DMS53 treated with DMSO at 0.1 percent for 48 hours (cell line): ENCODE data around the gene PNMA8A.

Source experiments
- DNase-seq: peaks from one replicate; lab custom pipeline; 2025; ENCODE audit not compliant: unreplicated experiment; lab: John Stamatoyannopoulos, UW

The PNMA8A gene

GRCh38 chr19:46431824-46432223 lies 39.5 kb downstream of the PNMA8A start:
- DNase-seq: no peak

GRCh38 chr19:46429999-46430398 lies 41.4 kb downstream of the PNMA8A start:
- DNase-seq: no peak

GRCh38 chr19:46428239-46429135 lies 42.9 kb downstream of the PNMA8A start, which contains the start of gene PNMA8C:
Gene PNMA8C, minus strand, starts transcription at chr19:46428936. Its CDS starts 577 bp downstream, at chr19:46428359.
- DNase-seq: peak; percentile 22

GRCh38 chr19:46427518-46428045 lies 43.8 kb downstream of the PNMA8A start:
- DNase-seq: no peak

- peak; percentile 40 for DNase-seq
Observed at GRCh38 chr19:46426506-46427162, 44.7 kb downstream of the PNMA8A start.

GRCh38 chr19:46426035-46426505 lies 45.3 kb downstream of the PNMA8A start:
- DNase-seq: peak; percentile 2

GRCh38 chr19:46423188-46423587 lies 48.2 kb downstream of the PNMA8A start:
- DNase-seq: no peak

- DNase-seq: no peak
Observed at GRCh38 chr19:46422344-46422743, 49.0 kb downstream of the PNMA8A start.

- DNase-seq: no peak
Observed at GRCh38 chr19:46420056-46420455, 51.3 kb downstream of the PNMA8A start.
